Nephron progenitor cell (in vitro differentiated cells): ENCODE measurements around the gene ARHGAP32.
A peak's percentile ranks its signal among the peaks of the same experiment; 100 is the strongest.

Experiments
- DNase-seq: peaks from one replicate; pipeline ENCODE4 v3.0.0; 2021
- H3K27ac Mint-ChIP-seq: 2 replicates; pipeline ENCODE4 v1.8.0; 2021; ENCODE audit warnings: mild to moderate bottlenecking, moderate library complexity, mixed read lengths
- H3K27me3 Mint-ChIP-seq: 2 replicates; pipeline ENCODE4 v1.8.0; 2021; ENCODE audit warnings: mild to moderate bottlenecking, low read depth, mixed read lengths; ENCODE audit not compliant: poor library complexity
- H3K36me3 Mint-ChIP-seq: 2 replicates; pipeline ENCODE4 v1.8.0; 2021; ENCODE audit warnings: low read depth, mixed read lengths
- H3K4me1 Mint-ChIP-seq: 2 replicates; pipeline ENCODE4 v1.8.0; 2021; ENCODE audit warnings: mixed read lengths
- H3K4me3 Mint-ChIP-seq: 2 replicates; pipeline ENCODE4 v1.8.0; 2021; ENCODE audit warnings: mild to moderate bottlenecking, moderate library complexity, mixed read lengths
- H3K9me3 Mint-ChIP-seq: 2 replicates; pipeline ENCODE4 v1.8.0; 2021; ENCODE audit warnings: mild to moderate bottlenecking, moderate library complexity, mixed read lengths
- CTCF ChIP-seq: fragments of 200-600 bp; sonication (generic); IDR thresholded peaks from 2 replicates; pipeline ENCODE4 v1.5.0; 2021; ENCODE audit warnings: antibody characterized with exemption

The ARHGAP32 gene

GRCh38 chr11:129055196-129055595 lies 136.9 kb downstream of the ARHGAP32 start:
- no peak for DNase-seq
- no peak for TF ChIP-seq CTCF
- Mint-ChIP-seq H3K27me3 (no peaks in the 10 kb centered on the region), H3K27ac (no peak overlapping the region), H3K9me3 (peaks cover 3% of the 10 kb centered on the region), H3K36me3 (peaks cover 12% of the 10 kb centered on the region), H3K4me1 (no peaks in the 10 kb centered on the region), H3K4me3 (no peak overlapping the region)

DNA sequence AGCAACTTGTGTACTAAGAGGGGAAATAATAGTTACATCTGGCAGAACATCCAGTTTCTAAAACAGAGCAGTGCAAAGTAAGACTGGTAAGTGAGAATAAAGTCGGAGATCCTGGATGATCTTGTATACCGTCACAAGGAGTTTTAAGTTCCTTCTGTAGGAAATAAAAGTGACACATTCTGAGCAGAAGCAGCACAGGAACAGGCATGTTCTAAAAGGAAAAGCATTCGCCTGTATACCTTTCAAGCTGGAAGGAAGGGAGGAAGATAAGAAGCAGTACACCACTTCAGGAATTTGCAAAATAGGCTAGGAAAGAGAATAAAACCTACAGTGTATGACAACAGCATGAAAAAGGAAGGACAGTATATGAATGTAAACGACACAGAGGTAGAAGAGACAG lies 143.2 kb downstream of the ARHGAP32 start:
- Mint-ChIP-seq H3K27me3 (no peaks in the 10 kb centered on the region), H3K4me3 (no peak overlapping the region), H3K36me3 (peaks cover 19% of the 10 kb centered on the region), H3K27ac (peak overlapping the region; percentile 41), H3K9me3 (peaks cover 3% of the 10 kb centered on the region), H3K4me1 (no peaks in the 10 kb centered on the region)
- no peak for DNase-seq
- TF ChIP-seq CTCF = no peak

GRCh38 chr11:129045150-129045549 lies 147.0 kb downstream of the ARHGAP32 start:
- peaks cover 21% of the 10 kb centered on the region for H3K36me3 Mint-ChIP-seq
- H3K27me3 Mint-ChIP-seq = peaks cover 3% of the 10 kb centered on the region
- H3K4me1 Mint-ChIP-seq = peaks cover 8% of the 10 kb centered on the region
- H3K27ac Mint-ChIP-seq = no peak overlapping the region
- no peak for TF ChIP-seq CTCF
- no peak overlapping the region for H3K4me3 Mint-ChIP-seq
- no peaks in the 10 kb centered on the region for H3K9me3 Mint-ChIP-seq
- no peak for DNase-seq

DNA sequence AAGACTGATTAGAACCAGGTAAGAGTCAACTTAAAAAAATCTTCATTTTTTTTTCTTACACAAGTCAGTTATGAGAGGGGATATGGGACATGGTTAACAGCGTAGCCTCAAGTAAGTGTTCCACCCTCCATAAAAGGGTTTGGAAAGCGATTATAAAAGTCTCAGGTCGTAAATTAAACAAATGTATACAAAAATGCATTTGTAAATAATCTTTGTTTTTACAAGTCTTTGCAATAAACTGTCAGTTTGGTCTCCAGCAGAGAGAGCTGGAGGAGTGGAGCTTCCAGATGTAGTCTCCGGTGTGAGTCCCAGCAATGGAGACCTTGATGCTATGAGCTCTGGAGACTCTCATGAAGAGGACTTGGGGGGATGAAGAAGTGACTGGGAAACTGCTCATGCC lies 149.6 kb downstream of the ARHGAP32 start:
- Mint-ChIP-seq H3K36me3 (peaks cover 46% of the 10 kb centered on the region), H3K9me3 (peaks cover 14% of the 10 kb centered on the region), H3K27ac (no peak overlapping the region), H3K4me1 (peaks cover 8% of the 10 kb centered on the region), H3K4me3 (no peak overlapping the region), H3K27me3 (peaks cover 3% of the 10 kb centered on the region)
- DNase-seq = no peak
- no peak for TF ChIP-seq CTCF

DNA sequence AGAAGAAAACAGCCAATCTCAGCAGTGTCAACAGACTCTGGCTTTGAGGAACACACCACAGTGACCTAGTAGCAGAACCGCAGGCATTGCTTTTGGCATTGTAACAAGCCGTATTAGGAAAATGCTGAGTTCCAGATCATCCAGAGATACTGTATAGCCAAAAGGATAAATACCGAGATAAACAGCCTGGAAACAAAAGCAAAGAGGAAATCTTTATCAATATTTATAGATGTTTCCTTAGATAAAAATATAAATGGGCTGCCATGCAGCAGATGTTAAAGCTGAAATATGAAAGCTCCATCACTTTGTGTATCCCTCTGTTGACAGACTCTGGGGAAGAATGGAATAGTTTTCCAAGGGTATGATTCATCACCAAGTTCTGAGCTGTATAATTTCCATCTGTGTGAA lies 150.5 kb downstream of the ARHGAP32 start:
- H3K27ac Mint-ChIP-seq = no peak overlapping the region
- peaks cover 43% of the 10 kb centered on the region for H3K36me3 Mint-ChIP-seq
- TF ChIP-seq CTCF = no peak
- H3K4me1 Mint-ChIP-seq = peaks cover 8% of the 10 kb centered on the region
- H3K9me3 Mint-ChIP-seq = peaks cover 14% of the 10 kb centered on the region
- peaks cover 3% of the 10 kb centered on the region for H3K27me3 Mint-ChIP-seq
- no peak overlapping the region for H3K4me3 Mint-ChIP-seq
- DNase-seq = no peak

GRCh38 chr11:129040934-129041333 lies 151.2 kb downstream of the ARHGAP32 start:
- Mint-ChIP-seq H3K27me3 (peaks cover 3% of the 10 kb centered on the region), H3K36me3 (peaks cover 46% of the 10 kb centered on the region), H3K27ac (no peak overlapping the region), H3K4me1 (peaks cover 8% of the 10 kb centered on the region), H3K9me3 (peaks cover 14% of the 10 kb centered on the region), H3K4me3 (no peak overlapping the region)
- TF ChIP-seq CTCF = no peak
- DNase-seq = no peak
